ENCODE data around the gene KCNMA1.
A peak's percentile ranks its signal among the peaks of the same experiment; 100 is the strongest.

The KCNMA1 gene

GRCh38 chr10:77084431-77085144, 553.0 kb downstream of the KCNMA1 start:
- H3K4me3 ChIP-seq (replicated peaks; ENCODE audit: low read depth, low read length), result no peak overlapping the region
- H3K27me3 ChIP-seq (replicated peaks; ENCODE audit: control insufficient read depth, insufficient read depth, low read length), result no peaks in the 10 kb centered on the region
- H3K36me3 ChIP-seq (ENCODE audit: control insufficient read depth, insufficient read depth, low read length), result no peaks in the 10 kb centered on the region
- no peak for DNase-seq (ENCODE audit: extremely low read depth, insufficient read length)
- no peak for TF ChIP-seq CTCF (IDR thresholded peaks at IDR 0.05; ENCODE audit: insufficient read depth, low read length, poor library complexity, severe bottlenecking)

- Histone ChIP-seq H3K27me3 (replicated peaks; ENCODE audit: control insufficient read depth, insufficient read depth, low read length) (no peaks in the 10 kb centered on the region), H3K4me3 (replicated peaks; ENCODE audit: low read depth, low read length) (no peak overlapping the region), H3K36me3 (ENCODE audit: control insufficient read depth, insufficient read depth, low read length) (no peaks in the 10 kb centered on the region)
- TF ChIP-seq CTCF (IDR thresholded peaks at IDR 0.05; ENCODE audit: insufficient read depth, low read length, poor library complexity, severe bottlenecking), result peak; percentile 35
- DNase-seq (ENCODE audit: extremely low read depth, insufficient read length), result no peak
Measured at GRCh38 chr10:77082601-77083252, 554.9 kb downstream of the KCNMA1 start.

- Histone ChIP-seq H3K27me3 (replicated peaks; ENCODE audit: control insufficient read depth, insufficient read depth, low read length) (no peaks in the 10 kb centered on the region), H3K36me3 (ENCODE audit: control insufficient read depth, insufficient read depth, low read length) (no peaks in the 10 kb centered on the region), H3K4me3 (replicated peaks; ENCODE audit: low read depth, low read length) (no peak overlapping the region)
- TF ChIP-seq CTCF (IDR thresholded peaks at IDR 0.05; ENCODE audit: insufficient read depth, low read length, poor library complexity, severe bottlenecking), result no peak
- no peak for DNase-seq (ENCODE audit: extremely low read depth, insufficient read length)
Measured at GRCh38 chr10:77081481-77081891, 556.1 kb downstream of the KCNMA1 start.

GRCh38 chr10:77080361-77081027, 557.1 kb downstream of the KCNMA1 start:
- no peak for DNase-seq (ENCODE audit: extremely low read depth, insufficient read length)
- no peak for TF ChIP-seq CTCF (IDR thresholded peaks at IDR 0.05; ENCODE audit: insufficient read depth, low read length, poor library complexity, severe bottlenecking)
- Histone ChIP-seq H3K27me3 (replicated peaks; ENCODE audit: control insufficient read depth, insufficient read depth, low read length) (no peaks in the 10 kb centered on the region), H3K4me3 (replicated peaks; ENCODE audit: low read depth, low read length) (no peak overlapping the region), H3K36me3 (ENCODE audit: control insufficient read depth, insufficient read depth, low read length) (no peaks in the 10 kb centered on the region)

- no peaks in the 10 kb centered on the region for H3K27me3 ChIP-seq (replicated peaks; ENCODE audit: control insufficient read depth, insufficient read depth, low read length)
- no peaks in the 10 kb centered on the region for H3K36me3 ChIP-seq (ENCODE audit: control insufficient read depth, insufficient read depth, low read length)
- no peak for DNase-seq (ENCODE audit: extremely low read depth, insufficient read length)
- H3K4me3 ChIP-seq (replicated peaks; ENCODE audit: low read depth, low read length), result no peak overlapping the region
- no peak for TF ChIP-seq CTCF (IDR thresholded peaks at IDR 0.05; ENCODE audit: insufficient read depth, low read length, poor library complexity, severe bottlenecking)
Measured at GRCh38 chr10:77079592-77080300, 557.9 kb downstream of the KCNMA1 start.
